Activated CD4-positive, alpha-beta T cell treated with anti-CD3 and anti-CD28 coated beads, Interleukin-2, amount 50 U/mL, for 4 hours (primary cell): Measurements from ENCODE around the gene EYA2.

ENCODE experiments used
- DNase-seq, 2 experiments: peaks; one replicate each; pipeline ENCODE4 v3.0.0-alpha.2; 2020

Gene EYA2

GRCh38 chr20:47013606-47014005 lies 119.0 kb downstream of the EYA2 start:
- DNase-seq, result no peak

- no peak for DNase-seq
These were observed 121.5 kb downstream of the EYA2 start for GRCh38 chr20:47016068-47016664.

GRCh38 chr20:47018381-47018780 lies 123.7 kb downstream of the EYA2 start:
- no peak for DNase-seq

GRCh38 chr20:47019121-47019824 lies 124.6 kb downstream of the EYA2 start:
- DNase-seq, result no peak

GRCh38 chr20:47020231-47020630 lies 125.6 kb downstream of the EYA2 start:
- DNase-seq, result no peak

- no peak for DNase-seq
These were observed 127.2 kb downstream of the EYA2 start for GRCh38 chr20:47021850-47022249.

GRCh38 chr20:47024461-47024937 lies 129.9 kb downstream of the EYA2 start:
- no peak for DNase-seq

- no peak for DNase-seq
These were observed 132.4 kb downstream of the EYA2 start for GRCh38 chr20:47027042-47027441.

- DNase-seq, result no peak
These were observed 132.8 kb downstream of the EYA2 start for GRCh38 chr20:47027456-47027855.

- DNase-seq, result no peak
These were observed 133.8 kb downstream of the EYA2 start for GRCh38 chr20:47028487-47028886.

GRCh38 chr20:47029845-47030244 lies 135.2 kb downstream of the EYA2 start:
- DNase-seq, result no peak

GRCh38 chr20:47030271-47030810 lies 135.7 kb downstream of the EYA2 start:
- no peak for DNase-seq

- DNase-seq, result no peak
These were observed 136.4 kb downstream of the EYA2 start for GRCh38 chr20:47031004-47031403.

- no peak for DNase-seq
These were observed 137.2 kb downstream of the EYA2 start for GRCh38 chr20:47031821-47032220.

- DNase-seq, result no peak
These were observed 138.4 kb downstream of the EYA2 start for GRCh38 chr20:47032933-47033578.

GRCh38 chr20:47033665-47034064 lies 139.0 kb downstream of the EYA2 start:
- DNase-seq, result no peak

GRCh38 chr20:47035026-47035590 lies 140.5 kb downstream of the EYA2 start:
- no peak for DNase-seq

GRCh38 chr20:47036091-47036870 lies 141.6 kb downstream of the EYA2 start:
- DNase-seq, result no peak

- DNase-seq, result no peak
These were observed 144.2 kb downstream of the EYA2 start for GRCh38 chr20:47038566-47039560.

GRCh38 chr20:47040506-47041125 lies 146.0 kb downstream of the EYA2 start:
- no peak for DNase-seq

- no peak for DNase-seq
These were observed 146.8 kb downstream of the EYA2 start for GRCh38 chr20:47041396-47041899.
